BLaER1 treated with 17β-estradiol and CSF1 and Interleukin-3, amounts not matched to agents 10 nM and 100 nM (cell line): ENCODE data around the gene DSPP.

Experiments used
- H3K27ac ChIP-seq, 11 experiments: shearing (Covaris generic); formaldehyde crosslinking; 2 replicates each; pipeline ENCODE4 v1.8.1; 2022
- H3K27me3 ChIP-seq, 11 experiments: shearing (Covaris generic); formaldehyde crosslinking; 2 replicates each; pipeline ENCODE4 v1.8.1; 2022
- H3K36me3 ChIP-seq, 11 experiments: shearing (Covaris generic); formaldehyde crosslinking; 2 replicates each; pipeline ENCODE4 v1.8.1; 2022
- H3K4me1 ChIP-seq, 10 experiments: shearing (Covaris generic); formaldehyde crosslinking; 2 replicates each; pipeline ENCODE4 v1.8.1; 2022
- H3K4me2 ChIP-seq, 11 experiments: shearing (Covaris generic); formaldehyde crosslinking; 2 replicates each; pipeline ENCODE4 v1.8.1; 2022
- H3K4me3 ChIP-seq, 10 experiments: shearing (Covaris generic); formaldehyde crosslinking; 2 replicates each; pipeline ENCODE4 v1.8.1; 2022
- H3K9ac ChIP-seq, 11 experiments: shearing (Covaris generic); formaldehyde crosslinking; 2 replicates each; pipeline ENCODE4 v1.8.1; 2022
- H3K9me3 ChIP-seq, 11 experiments: shearing (Covaris generic); formaldehyde crosslinking; replicated peaks in 1 of 11; 2 replicates each; pipeline ENCODE4 v1.8.1; 2022
- H4K20me1 ChIP-seq, 11 experiments: shearing (Covaris generic); formaldehyde crosslinking; 2 replicates each; pipeline ENCODE4 v1.8.1; 2022
- Cebpa-rat ChIP-seq, 11 experiments: shearing (Covaris generic); IDR thresholded peaks; 2 replicates each; pipeline ENCODE4 v1.8.1; 2022

Gene DSPP

GRCh38 chr4:87575408-87575807, 32.9 kb upstream of the DSPP start:
- TF ChIP-seq Cebpa-rat (IDR thresholded peaks at IDR 0.05): no peak
- 0 out of 20 replicates have a peak, but pooled peaks cover 0 to 3% (median 0%) of the 10 kb centered on the region in 10 experiments for H3K4me1 ChIP-seq
- no peaks in the 10 kb centered on the region for H3K36me3 ChIP-seq
- H3K27ac ChIP-seq: no peak overlapping the region
- no peak overlapping the region for H3K9ac ChIP-seq
- no peak overlapping the region for H3K4me2 ChIP-seq
- no peaks in the 10 kb centered on the region for H3K27me3 ChIP-seq
- H3K4me3 ChIP-seq: no peak overlapping the region
- H3K9me3 ChIP-seq: peaks cover 0 to 10% (median 0%) of the 10 kb centered on the region in 11 experiments; a peak in 1 of 22 replicates
- no peaks in the 10 kb centered on the region for H4K20me1 ChIP-seq

- H3K9me3 ChIP-seq: peaks cover 0 to 10% (median 0%) of the 10 kb centered on the region in 11 experiments; a peak in 1 of 22 replicates
- no peak overlapping the region for H3K4me2 ChIP-seq
Observed at GRCh38 chr4:87575983-87576382, 32.3 kb upstream of the DSPP start.

GRCh38 chr4:87579478-87579877, 28.9 kb upstream of the DSPP start:
- Histone ChIP-seq H4K20me1 (no peaks in the 10 kb centered on the region), H3K9me3 (peaks cover 0 to 10% (median 0%) of the 10 kb centered on the region in 11 experiments; a peak in 1 of 22 replicates), H3K27ac (no peak overlapping the region), H3K9ac (no peak overlapping the region), H3K4me2 (no peak overlapping the region), H3K36me3 (no peaks in the 10 kb centered on the region), H3K4me1 (no peaks in the 10 kb centered on the region), H3K27me3 (no peaks in the 10 kb centered on the region), H3K4me3 (no peak overlapping the region)
- no peak for TF ChIP-seq Cebpa-rat (IDR thresholded peaks at IDR 0.05)

More at GRCh38 chr4:87575983-87576382, 32.3 kb upstream of the DSPP start:
- Histone ChIP-seq H3K4me3 (no peak overlapping the region), H3K27me3 (no peaks in the 10 kb centered on the region), H3K9ac (no peak overlapping the region), H4K20me1 (no peaks in the 10 kb centered on the region), H3K4me1 (no peaks in the 10 kb centered on the region), H3K36me3 (no peaks in the 10 kb centered on the region), H3K27ac (no peak overlapping the region)
- TF ChIP-seq Cebpa-rat (IDR thresholded peaks at IDR 0.05): no peak

- Histone ChIP-seq H3K9me3 (peaks cover 0 to 10% (median 0%) of the 10 kb centered on the region in 11 experiments; a peak in 1 of 22 replicates), H3K27ac (no peak overlapping the region), H3K4me3 (no peak overlapping the region), H4K20me1 (no peaks in the 10 kb centered on the region), H3K4me1 (no peaks in the 10 kb centered on the region), H3K27me3 (no peaks in the 10 kb centered on the region), H3K4me2 (no peak overlapping the region), H3K36me3 (no peaks in the 10 kb centered on the region), H3K9ac (no peak overlapping the region)
- TF ChIP-seq Cebpa-rat (IDR thresholded peaks at IDR 0.05): no peak
Observed at GRCh38 chr4:87580057-87580456, 28.3 kb upstream of the DSPP start.

GRCh38 chr4:87584222-87584908, 24.0 kb upstream of the DSPP start:
- H3K27ac ChIP-seq: no peak overlapping the region
- no peak overlapping the region for H3K4me2 ChIP-seq
- no peaks in the 10 kb centered on the region for H3K36me3 ChIP-seq
- 0 out of 22 replicates have a peak, but pooled peaks cover 0 to 4% (median 0%) of the 10 kb centered on the region in 11 experiments for H3K9me3 ChIP-seq
- H3K9ac ChIP-seq: no peak overlapping the region
- H3K4me3 ChIP-seq: no peak overlapping the region
- no peaks in the 10 kb centered on the region for H4K20me1 ChIP-seq
- TF ChIP-seq Cebpa-rat (IDR thresholded peaks at IDR 0.05): no peak
- no peaks in the 10 kb centered on the region for H3K27me3 ChIP-seq
- peaks cover 0 to 11% (median 0%) of the 10 kb centered on the region in 10 experiments; a peak in 6 of 20 replicates for H3K4me1 ChIP-seq

GRCh38 chr4:87589531-87589930, 18.8 kb upstream of the DSPP start:
- no peaks in the 10 kb centered on the region for H3K36me3 ChIP-seq
- peak overlapping the region in 1 of 11 experiments; percentile 8; a peak in 1 of 22 replicates for H3K9ac ChIP-seq
- H3K4me2 ChIP-seq: peak overlapping the region in 3 of 11 experiments; percentile 34 to 69 (median 67); a peak in 6 of 22 replicates
- TF ChIP-seq Cebpa-rat (IDR thresholded peaks at IDR 0.05): no peak
- H3K27me3 ChIP-seq: no peaks in the 10 kb centered on the region
- H3K4me1 ChIP-seq: peaks cover 0 to 23% (median 0%) of the 10 kb centered on the region in 10 experiments; a peak in 6 of 20 replicates
- no peak overlapping the region for H3K4me3 ChIP-seq
- H3K9me3 ChIP-seq: 0 out of 22 replicates have a peak, but pooled peaks cover 0 to 4% (median 0%) of the 10 kb centered on the region in 11 experiments
- H4K20me1 ChIP-seq: no peaks in the 10 kb centered on the region
- H3K27ac ChIP-seq: peak overlapping the region in 2 of 11 experiments; percentile 34 to 55; a peak in 4 of 22 replicates

GRCh38 chr4:87592124-87592523, 16.2 kb upstream of the DSPP start:
- no peak for TF ChIP-seq Cebpa-rat (IDR thresholded peaks at IDR 0.05)
- Histone ChIP-seq H3K9ac (no peak overlapping the region), H3K4me3 (no peak overlapping the region), H3K36me3 (no peaks in the 10 kb centered on the region), H3K9me3 (0 out of 22 replicates have a peak, but pooled peaks cover 0 to 4% (median 0%) of the 10 kb centered on the region in 11 experiments), H3K27me3 (no peaks in the 10 kb centered on the region), H3K4me2 (no peak overlapping the region), H4K20me1 (no peaks in the 10 kb centered on the region), H3K4me1 (peaks cover 0 to 23% (median 0%) of the 10 kb centered on the region in 10 experiments; a peak in 6 of 20 replicates), H3K27ac (no peak overlapping the region)

- Histone ChIP-seq H3K27me3 (no peaks in the 10 kb centered on the region), H3K36me3 (no peaks in the 10 kb centered on the region), H3K4me2 (peak overlapping the region in 3 of 11 experiments; percentile 20 to 54 (median 31); a peak in 5 of 22 replicates), H3K9me3 (no peaks in the 10 kb centered on the region), H3K27ac (no peak overlapping the region), H3K4me1 (peaks cover 0 to 19% (median 0%) of the 10 kb centered on the region in 10 experiments; a peak in 7 of 20 replicates), H3K4me3 (no peak overlapping the region), H4K20me1 (no peaks in the 10 kb centered on the region), H3K9ac (no peak overlapping the region)
- no peak for TF ChIP-seq Cebpa-rat (IDR thresholded peaks at IDR 0.05)
Observed at GRCh38 chr4:87601361-87601760, 7.0 kb upstream of the DSPP start.

GRCh38 chr4:87614292-87614890, 6.1 kb downstream of the DSPP start:
- Histone ChIP-seq H3K27ac (no peak overlapping the region), H3K9ac (no peak overlapping the region), H3K4me1 (no peaks in the 10 kb centered on the region), H3K36me3 (no peaks in the 10 kb centered on the region), H3K27me3 (no peaks in the 10 kb centered on the region), H3K9me3 (no peaks in the 10 kb centered on the region), H4K20me1 (no peaks in the 10 kb centered on the region), H3K4me2 (no peak overlapping the region), H3K4me3 (no peak overlapping the region)
- no peak for TF ChIP-seq Cebpa-rat (IDR thresholded peaks at IDR 0.05)
